Ovary (tissue), 3 donors: Measurements from ENCODE around the gene THRB.

ENCODE experiments used
- CTCF ChIP-seq, 3 donors: fragments of 450-650 bp in 2 of 3; fragments of 200-600 bp in 1 of 3; IDR thresholded peaks; one replicate each; pipeline versions ENCODE4 v1.5.1 to v1.8.0; 2016 to 2022; ENCODE audit warnings: antibody characterized with exemption in 3 of 3, mild to moderate bottlenecking in 1 of 3
- EP300 ChIP-seq: sonication (generic); formaldehyde crosslinking; IDR thresholded peaks from one replicate; pipeline ENCODE4 v1.6.1; 2017; ENCODE audit warnings: antibody characterized with exemption
- POLR2A ChIP-seq: fragments of 450-650 bp; IDR thresholded peaks from one replicate; pipeline ENCODE4 v1.6.1; 2017; ENCODE audit warnings: antibody characterized with exemption, mild to moderate bottlenecking, moderate library complexity
- donor health status: DM: no; HTN: no; CAD: no.

GRCh38 chr3:24364359-24364758, 130.3 kb downstream of the THRB start:
- no peak for TF ChIP-seq POLR2A
- no peak for TF ChIP-seq CTCF (IDR thresholded peaks at IDR 0.05)
- no peak for TF ChIP-seq EP300
